Kidney (tissue), 14 donors: ENCODE measurements around the gene PRLR. TPM values are rescaled to one million over a fixed set of nuclear protein-coding genes. Genes with fewer than 3 reads are reported as not detected.

Source experiments
- DNase-seq, 5 donors: peaks; one replicate each; pipeline ENCODE4 v3.0.0-alpha.2; 2013 to 2020
- FAIRE-seq: peaks from 2 replicates; lab custom pipeline; 2012; peaks lifted over from hg19 to GRCh38; lab: Jason Lieb, UNC
- H3K27ac ChIP-seq, 2 donors: one replicate each; pipeline ENCODE4 v1.7.0; 2013; ENCODE audit warnings: low read depth in 2 of 2, low read length in 2 of 2, inconsistent platforms in 1 of 2
- H3K27me3 ChIP-seq: one replicate; pipeline ENCODE4 v1.7.1; 2013; ENCODE audit warnings: low read length, inconsistent platforms; ENCODE audit not compliant: control insufficient read depth, insufficient read depth
- H3K36me3 ChIP-seq, 3 donors: one replicate each; pipeline versions ENCODE4 v1.7.0 to v1.7.1; 2013; ENCODE audit warnings: low read length in 3 of 3, control low read depth in 1 of 3, inconsistent platforms in 1 of 3; ENCODE audit not compliant: insufficient read depth in 3 of 3, control insufficient read depth in 2 of 3
- H3K4me1 ChIP-seq, 3 donors: one replicate each; pipeline versions ENCODE4 v1.7.0 to v1.7.1; 2013; ENCODE audit warnings: low read length in 3 of 3, inconsistent platforms in 1 of 3, low read depth in 1 of 3; ENCODE audit not compliant: control insufficient read depth in 2 of 3, insufficient read depth in 2 of 3
- H3K4me3 ChIP-seq, 3 donors: one replicate each; pipeline versions ENCODE4 v1.7.0 to v1.8.1; 2013; ENCODE audit warnings: low read length in 3 of 3, control low read depth in 1 of 3, inconsistent platforms in 1 of 3
- H3K9ac ChIP-seq, 3 donors: one replicate each; pipeline versions ENCODE4 v1.7.0 to v1.7.1; 2013; ENCODE audit warnings: low read length in 3 of 3, control low read depth in 1 of 3, inconsistent platforms in 1 of 3
- H3K9me3 ChIP-seq, 3 donors: one replicate each; pipeline versions ENCODE4 v1.7.0 to v1.7.1; 2013; ENCODE audit warnings: low read length in 3 of 3, control low read depth in 1 of 3, inconsistent platforms in 1 of 3; ENCODE audit not compliant: control insufficient read depth in 2 of 3, insufficient read depth in 1 of 3
- CTCF ChIP-seq: IDR thresholded peaks from 3 replicates; pipeline ENCODE4 v1.5.1; 2012; ENCODE audit warnings: mild to moderate bottlenecking, moderate library complexity, borderline replicate concordance; ENCODE audit not compliant: insufficient read depth; ENCODE audit errors: extremely low read depth
- intact Hi-C: fragments of 100-400 bp; cut with DNase I; formaldehyde crosslinking; loops from one replicate; pipeline ENCODE4 v1.11.1; 2022
- polyA plus RNA-seq: library from polyadenylated mRNA; stranded (reverse); fragments of 350-450 nt; fragmentation: Illumina TruSeq; extraction: RNeasy Lipid Tissue Mini Kit (QIAGEN cat#74804); gene quantifications from one replicate; pipeline ENCODE4 v1.2.3, GENCODE V29; 2014; ENCODE audit warnings: low read depth, low replicate concordance; ENCODE audit not compliant: insufficient read depth
- total RNA-seq: library from RNA; stranded (reverse); fragmentation: NEBNext Ultra II Directional; extraction: Animal tissue kit (Norgen Biotek cat#: 25700); gene quantifications from one replicate; pipeline ENCODE4 v1.2.1, GENCODE V29; 2021
- donor health status: control.
- donor health status: control.
- donor health status: control.
- donor health status: control.
- donor health status: control.
- donor health status: DM: yes; HTN: yes; CAD: no.
- donor health status: Normal renal cell carcinoma (clear cell type).

The PRLR gene
- total and polyA plus RNA-seq, 2 donors from 2014 or later = 6.3 to 9.3 TPM

- TF ChIP-seq CTCF = no peak
- Histone ChIP-seq H3K4me1 (no peaks in the 10 kb centered on the region), H3K9me3 (no peaks in the 10 kb centered on the region), H3K27ac (no peak overlapping the region), H3K27me3 (no peaks in the 10 kb centered on the region), H3K4me3 (no peak overlapping the region), H3K36me3 (no peaks in the 10 kb centered on the region), H3K9ac (no peak overlapping the region)
- intact Hi-C loops = no loop called here
- DNase-seq (no peak), FAIRE-seq (no peak)
Measured at GRCh38 chr5:35002459-35002858, 227.8 kb downstream of the PRLR start.

GRCh38 chr5:35001842-35002241, 228.4 kb downstream of the PRLR start:
- Histone ChIP-seq H3K27ac (no peak overlapping the region), H3K4me3 (no peak overlapping the region), H3K36me3 (no peaks in the 10 kb centered on the region), H3K27me3 (no peaks in the 10 kb centered on the region), H3K9ac (no peak overlapping the region), H3K4me1 (peaks cover 0 to under 1% (median 0%) of the 10 kb centered on the region in 3 donors), H3K9me3 (no peaks in the 10 kb centered on the region)
- DNase-seq (no peak), FAIRE-seq (no peak)
- intact Hi-C loops = no loop called here
- TF ChIP-seq CTCF = no peak

Other genes starting within 250 kb of the PRLR start
- gene AGXT2, start 182.5 kb downstream of the PRLR start, total RNA-seq = 8.0 TPM
- gene AGXT2, start 182.5 kb downstream of the PRLR start, polyA plus RNA-seq = 215 TPM